ENCODE data around the gene THEMIS.

- TF ChIP-seq CTCF (tag by site-specific recombination; IDR thresholded peaks at IDR 0.05) (no peak), ZNF776 (tag by site-specific recombination; IDR thresholded peaks at IDR 0.05; ENCODE audit: borderline replicate concordance) (no peak), GLIS2 (tag by site-specific recombination; IDR thresholded peaks at IDR 0.05) (no peak)
Measured at GRCh38 chr6:127695108-127695507, 205.8 kb downstream of the THEMIS start.
